ENCODE measurements around the gene PPP1R36.

Gene PPP1R36

DNA sequence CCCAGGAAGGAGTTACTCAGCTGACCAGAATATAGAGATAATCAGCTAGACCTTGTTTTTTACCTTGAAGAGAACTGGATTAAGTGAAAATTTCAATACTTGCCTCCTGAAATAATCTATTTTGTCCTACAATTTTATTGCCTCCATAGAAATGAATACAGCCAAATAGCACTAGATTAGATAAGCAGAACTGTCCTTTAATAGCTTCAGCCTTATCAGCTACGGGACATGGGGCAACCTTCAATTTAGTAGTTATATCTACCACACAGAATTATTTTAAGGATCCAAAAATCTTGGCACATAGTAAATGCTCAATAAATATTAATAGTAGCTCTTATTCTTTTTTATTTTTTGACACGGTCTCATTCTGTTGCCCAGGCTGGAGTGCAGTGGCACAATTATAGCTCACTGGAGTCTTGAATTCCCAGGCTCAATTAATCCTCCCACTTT lies 87.2 kb downstream of the PPP1R36 start:
- Histone ChIP-seq H2AFZ (ENCODE audit: low read length) (no peak overlapping the region), H3K36me3 (replicated peaks; ENCODE audit: insufficient read depth, low read length) (no peaks in the 10 kb centered on the region), H3K9me3 (replicated peaks; ENCODE audit: insufficient read depth, low read length) (no peaks in the 10 kb centered on the region), H3K9me2 (replicated peaks; ENCODE audit: insufficient read depth, low read length) (no peaks in the 10 kb centered on the region), H3K27ac (ENCODE audit: low read length) (no peak overlapping the region), H3K79me2 (ENCODE audit: low read length) (no peaks in the 10 kb centered on the region), H3K4me3 (ENCODE audit: low read length) (no peak overlapping the region), H3F3A (ENCODE audit: insufficient read depth, low read length) (peaks cover 3% of the 10 kb centered on the region; the same call in 1 of the 2 replicates), H3K4me1 (ENCODE audit: low read length) (no peaks in the 10 kb centered on the region), H3K9ac (ENCODE audit: low read length) (no peak overlapping the region), H4K20me1 (ENCODE audit: insufficient read depth, low read length) (no peaks in the 10 kb centered on the region), H3K4me2 (ENCODE audit: low read depth, low read length) (0 out of 2 replicates have a peak overlapping the region, but pooled peaks have one; percentile 4), H3K27me3 (replicated peaks; ENCODE audit: insufficient read depth, low read length) (no peaks in the 10 kb centered on the region)
- DNase-seq = no peak
- TF ChIP-seq, protein P1, sequence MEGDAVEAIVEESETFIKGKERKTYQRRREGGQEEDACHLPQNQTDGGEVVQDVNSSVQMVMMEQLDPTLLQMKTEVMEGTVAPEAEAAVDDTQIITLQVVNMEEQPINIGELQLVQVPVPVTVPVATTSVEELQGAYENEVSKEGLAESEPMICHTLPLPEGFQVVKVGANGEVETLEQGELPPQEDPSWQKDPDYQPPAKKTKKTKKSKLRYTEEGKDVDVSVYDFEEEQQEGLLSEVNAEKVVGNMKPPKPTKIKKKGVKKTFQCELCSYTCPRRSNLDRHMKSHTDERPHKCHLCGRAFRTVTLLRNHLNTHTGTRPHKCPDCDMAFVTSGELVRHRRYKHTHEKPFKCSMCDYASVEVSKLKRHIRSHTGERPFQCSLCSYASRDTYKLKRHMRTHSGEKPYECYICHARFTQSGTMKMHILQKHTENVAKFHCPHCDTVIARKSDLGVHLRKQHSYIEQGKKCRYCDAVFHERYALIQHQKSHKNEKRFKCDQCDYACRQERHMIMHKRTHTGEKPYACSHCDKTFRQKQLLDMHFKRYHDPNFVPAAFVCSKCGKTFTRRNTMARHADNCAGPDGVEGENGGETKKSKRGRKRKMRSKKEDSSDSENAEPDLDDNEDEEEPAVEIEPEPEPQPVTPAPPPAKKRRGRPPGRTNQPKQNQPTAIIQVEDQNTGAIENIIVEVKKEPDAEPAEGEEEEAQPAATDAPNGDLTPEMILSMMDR (IDR thresholded peaks at IDR 0.05; ENCODE audit: low read length) = no peak
- TF ChIP-seq EZH2phosphoT487 (IDR thresholded peaks at IDR 0.05; ENCODE audit: low read length) (no peak), EZH2 (optimal IDR thresholded peaks at IDR 0.05; ENCODE audit: low read depth, low read length) (no peak)

DNA sequence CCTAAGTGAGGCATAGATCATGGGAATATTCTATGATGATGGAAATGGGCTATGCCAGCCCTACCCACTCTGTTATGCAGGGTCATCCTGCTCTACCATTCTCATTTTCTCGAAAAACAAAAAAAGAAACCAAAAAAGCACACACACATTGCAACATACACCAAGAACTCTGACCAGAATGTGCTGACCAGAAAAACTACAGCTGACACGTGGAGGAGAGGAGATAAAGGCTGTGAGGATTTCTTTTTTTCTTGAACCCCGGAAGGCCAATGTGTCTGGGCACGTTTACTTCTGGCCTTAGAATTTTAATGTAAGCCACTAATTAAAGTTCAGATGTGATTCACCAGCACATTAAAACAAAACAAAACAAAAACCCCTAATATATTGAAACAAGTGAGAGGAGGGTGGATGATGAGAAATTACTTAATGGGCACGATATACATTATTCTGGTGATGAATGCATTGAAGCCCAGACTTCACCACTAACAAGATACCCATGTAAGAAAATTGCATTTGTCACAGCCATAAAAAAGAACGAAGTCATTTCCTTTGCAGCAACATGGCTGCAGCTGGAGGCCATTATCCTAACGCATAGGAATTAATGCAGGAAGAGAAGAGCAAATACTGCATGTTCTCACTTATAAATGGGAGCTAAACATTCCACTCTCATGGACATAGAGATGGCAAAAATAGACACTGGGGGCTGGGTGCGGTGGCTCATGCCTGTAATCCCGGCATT lies 88.1 kb downstream of the PPP1R36 start:
- H3K4me1 ChIP-seq (ENCODE audit: low read length) = no peaks in the 10 kb centered on the region
- no peaks in the 10 kb centered on the region for H3K9me2 ChIP-seq (replicated peaks; ENCODE audit: insufficient read depth, low read length)
- H3K79me2 ChIP-seq (ENCODE audit: low read length) = no peaks in the 10 kb centered on the region
- no peak overlapping the region for H3K9ac ChIP-seq (ENCODE audit: low read length)
- no peak overlapping the region for H2AFZ ChIP-seq (ENCODE audit: low read length)
- H3K36me3 ChIP-seq (replicated peaks; ENCODE audit: insufficient read depth, low read length) = no peaks in the 10 kb centered on the region
- H4K20me1 ChIP-seq (ENCODE audit: insufficient read depth, low read length) = no peaks in the 10 kb centered on the region
- no peak for TF ChIP-seq EZH2phosphoT487 (IDR thresholded peaks at IDR 0.05; ENCODE audit: low read length)
- TF ChIP-seq EZH2 (optimal IDR thresholded peaks at IDR 0.05; ENCODE audit: low read depth, low read length) = no peak
- TF ChIP-seq, protein P1 (IDR thresholded peaks at IDR 0.05; ENCODE audit: low read length) = no peak
- peaks cover 3% of the 10 kb centered on the region; the same call in 1 of the 2 replicates for H3F3A ChIP-seq (ENCODE audit: insufficient read depth, low read length)
- H3K4me2 ChIP-seq (ENCODE audit: low read depth, low read length) = no peak overlapping the region
- DNase-seq = no peak
- H3K27ac ChIP-seq (ENCODE audit: low read length) = no peak overlapping the region
- H3K9me3 ChIP-seq (replicated peaks; ENCODE audit: insufficient read depth, low read length) = no peaks in the 10 kb centered on the region
- no peak overlapping the region for H3K4me3 ChIP-seq (ENCODE audit: low read length)
- no peaks in the 10 kb centered on the region for H3K27me3 ChIP-seq (replicated peaks; ENCODE audit: insufficient read depth, low read length)

DNA sequence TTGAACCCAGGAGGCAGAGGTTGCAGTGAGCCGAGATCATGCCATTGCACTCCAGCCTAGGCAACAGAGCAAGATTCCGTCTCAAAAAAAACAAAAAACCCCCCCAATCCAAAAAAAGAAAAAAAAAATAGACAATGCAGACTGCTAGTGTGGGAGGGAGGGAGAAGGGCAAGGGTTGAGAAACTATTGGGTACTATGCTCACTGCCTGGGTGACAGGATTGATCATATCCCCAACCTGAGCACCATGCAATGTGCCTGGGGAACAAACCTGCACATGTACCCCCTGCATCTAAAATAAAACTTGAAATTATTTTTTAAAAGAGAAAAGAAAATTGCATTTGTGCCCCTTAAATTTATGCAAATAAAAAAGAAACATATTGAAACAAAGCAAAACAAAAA lies 88.9 kb downstream of the PPP1R36 start:
- peaks cover 3% of the 10 kb centered on the region; the same call in 1 of the 2 replicates for H3F3A ChIP-seq (ENCODE audit: insufficient read depth, low read length)

More for the DNA sequence above, 88.9 kb downstream of the PPP1R36 start:
- Histone ChIP-seq H3K27ac (ENCODE audit: low read length) (no peak overlapping the region), H3K36me3 (replicated peaks; ENCODE audit: insufficient read depth, low read length) (no peaks in the 10 kb centered on the region), H3K9me3 (replicated peaks; ENCODE audit: insufficient read depth, low read length) (no peaks in the 10 kb centered on the region), H4K20me1 (ENCODE audit: insufficient read depth, low read length) (no peaks in the 10 kb centered on the region), H3K9me2 (replicated peaks; ENCODE audit: insufficient read depth, low read length) (no peaks in the 10 kb centered on the region), H2AFZ (ENCODE audit: low read length) (no peak overlapping the region), H3K79me2 (ENCODE audit: low read length) (no peaks in the 10 kb centered on the region), H3K4me3 (ENCODE audit: low read length) (no peak overlapping the region), H3K4me2 (ENCODE audit: low read depth, low read length) (no peak overlapping the region), H3K27me3 (replicated peaks; ENCODE audit: insufficient read depth, low read length) (no peaks in the 10 kb centered on the region), H3K9ac (ENCODE audit: low read length) (no peak overlapping the region), H3K4me1 (ENCODE audit: low read length) (no peaks in the 10 kb centered on the region)
- TF ChIP-seq EZH2phosphoT487 (IDR thresholded peaks at IDR 0.05; ENCODE audit: low read length) (no peak), EZH2 (optimal IDR thresholded peaks at IDR 0.05; ENCODE audit: low read depth, low read length) (no peak)
- TF ChIP-seq, protein P1 (IDR thresholded peaks at IDR 0.05; ENCODE audit: low read length) = no peak
- DNase-seq = no peak
